Coronary artery (tissue), 2 donors: ENCODE measurements around the gene INKA1.
"Not testable (repeated sequence)": the region's sequence is repeated elsewhere in the genome, so short reads cannot be mapped to it uniquely, and the experiment has no call there.

Experiments
- DNase-seq: peaks from one replicate; pipeline ENCODE4 v3.0.0-alpha.2; 2017; ENCODE audit warnings: low spot score
- H3K27ac ChIP-seq, 2 donors: fragments of 200-600 bp; sonication (generic); one replicate each; pipeline ENCODE4 v1.5.1; 2016 to 2019
- H3K4me3 ChIP-seq: fragments of 200-600 bp; sonication (generic); 2 replicates; pipeline ENCODE4 v1.5.1; 2016; ENCODE audit warnings: mild to moderate bottlenecking, moderate library complexity
- TF ChIP-seq, protein P1 (sequence below): fragments of 200-600 bp; sonication (generic); IDR thresholded peaks from one replicate; pipeline ENCODE4 v1.5.1; 2019; ENCODE audit warnings: antibody characterized with exemption

INKA1 gene

DNA sequence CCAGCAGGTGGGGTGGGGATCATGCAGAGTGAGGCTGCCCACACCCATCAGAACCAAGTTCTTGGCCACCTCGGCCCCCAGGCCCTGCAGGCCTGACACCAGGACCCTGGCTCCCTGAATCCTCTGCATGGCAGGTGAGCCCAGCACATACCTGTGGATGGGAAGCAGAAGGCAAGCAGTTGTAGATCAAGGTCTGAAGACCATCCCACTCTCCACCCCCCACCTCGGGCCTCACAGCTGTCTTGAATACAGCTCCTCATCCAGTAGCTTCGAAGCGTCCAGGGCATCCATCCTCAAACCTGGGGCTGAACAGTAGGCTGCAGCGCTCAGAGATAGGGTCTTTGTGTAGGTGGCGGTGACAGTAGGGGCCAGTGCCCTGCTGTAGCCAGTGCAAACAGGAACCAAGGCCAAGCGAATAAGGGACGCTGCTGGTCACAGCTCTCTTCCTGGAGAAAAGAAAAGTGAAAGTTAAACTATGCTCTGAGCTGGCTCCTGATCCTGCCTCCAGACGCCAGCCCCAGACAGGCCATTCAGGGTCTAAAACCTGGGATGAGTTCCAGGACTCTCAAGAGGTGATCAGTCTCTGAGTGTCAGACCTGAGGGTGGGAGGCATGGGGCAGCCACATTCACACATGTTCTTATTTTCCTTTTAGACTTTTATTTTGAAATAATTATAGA is 10.6 kb downstream of the INKA1 start, which contains the start of gene UBA7:
UBA7 (minus strand) TSS at position 457 of the 678 bp plus-strand sequence; CDS start at position 291, 166 bp downstream.
- H3K27ac ChIP-seq: peak within 1 kb of the TSS; percentile 67 to 85

GRCh38 chr3:49823131-49823530 is 20.1 kb downstream of the INKA1 start:
- not testable (repeated sequence) for H3K27ac ChIP-seq, DNase-seq, H3K4me3 ChIP-seq

More for the DNA sequence above, 10.6 kb downstream of the INKA1 start, which contains the start of gene UBA7:
- no peak for DNase-seq
- TF ChIP-seq, protein P1, sequence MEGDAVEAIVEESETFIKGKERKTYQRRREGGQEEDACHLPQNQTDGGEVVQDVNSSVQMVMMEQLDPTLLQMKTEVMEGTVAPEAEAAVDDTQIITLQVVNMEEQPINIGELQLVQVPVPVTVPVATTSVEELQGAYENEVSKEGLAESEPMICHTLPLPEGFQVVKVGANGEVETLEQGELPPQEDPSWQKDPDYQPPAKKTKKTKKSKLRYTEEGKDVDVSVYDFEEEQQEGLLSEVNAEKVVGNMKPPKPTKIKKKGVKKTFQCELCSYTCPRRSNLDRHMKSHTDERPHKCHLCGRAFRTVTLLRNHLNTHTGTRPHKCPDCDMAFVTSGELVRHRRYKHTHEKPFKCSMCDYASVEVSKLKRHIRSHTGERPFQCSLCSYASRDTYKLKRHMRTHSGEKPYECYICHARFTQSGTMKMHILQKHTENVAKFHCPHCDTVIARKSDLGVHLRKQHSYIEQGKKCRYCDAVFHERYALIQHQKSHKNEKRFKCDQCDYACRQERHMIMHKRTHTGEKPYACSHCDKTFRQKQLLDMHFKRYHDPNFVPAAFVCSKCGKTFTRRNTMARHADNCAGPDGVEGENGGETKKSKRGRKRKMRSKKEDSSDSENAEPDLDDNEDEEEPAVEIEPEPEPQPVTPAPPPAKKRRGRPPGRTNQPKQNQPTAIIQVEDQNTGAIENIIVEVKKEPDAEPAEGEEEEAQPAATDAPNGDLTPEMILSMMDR: no peak
- peak within 1 kb of the TSS; percentile 74 for H3K4me3 ChIP-seq

- no peak for DNase-seq
- TF ChIP-seq, protein P1: no peak
- Histone ChIP-seq H3K4me3 (no peak overlapping the region), H3K27ac (no peak overlapping the region)
Observed at GRCh38 chr3:49826016-49826415, 23.0 kb downstream of the INKA1 start.

DNA sequence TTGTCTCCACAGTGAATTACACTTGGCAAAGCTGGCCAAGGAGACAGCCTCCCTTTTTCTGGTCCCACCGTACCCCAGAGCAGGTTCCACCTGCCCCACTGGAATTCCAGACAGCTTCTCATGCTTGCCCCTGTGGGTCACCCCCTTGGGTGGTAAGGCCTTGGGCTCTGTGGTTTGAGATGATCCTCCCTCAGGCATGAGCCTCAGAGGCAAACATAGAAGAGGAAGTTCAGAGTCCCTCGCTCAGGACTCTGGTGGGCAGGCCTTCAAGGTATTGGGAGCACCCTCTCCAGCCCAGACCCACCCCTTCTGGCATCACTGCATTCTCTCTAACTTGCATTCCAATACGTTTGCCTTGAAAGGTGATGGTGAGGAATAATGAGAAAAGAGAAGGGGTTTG is 28.3 kb downstream of the INKA1 start:
- Histone ChIP-seq H3K4me3 (no peak overlapping the region), H3K27ac (no peak overlapping the region)
- DNase-seq: no peak
- TF ChIP-seq, protein P1: no peak

DNA sequence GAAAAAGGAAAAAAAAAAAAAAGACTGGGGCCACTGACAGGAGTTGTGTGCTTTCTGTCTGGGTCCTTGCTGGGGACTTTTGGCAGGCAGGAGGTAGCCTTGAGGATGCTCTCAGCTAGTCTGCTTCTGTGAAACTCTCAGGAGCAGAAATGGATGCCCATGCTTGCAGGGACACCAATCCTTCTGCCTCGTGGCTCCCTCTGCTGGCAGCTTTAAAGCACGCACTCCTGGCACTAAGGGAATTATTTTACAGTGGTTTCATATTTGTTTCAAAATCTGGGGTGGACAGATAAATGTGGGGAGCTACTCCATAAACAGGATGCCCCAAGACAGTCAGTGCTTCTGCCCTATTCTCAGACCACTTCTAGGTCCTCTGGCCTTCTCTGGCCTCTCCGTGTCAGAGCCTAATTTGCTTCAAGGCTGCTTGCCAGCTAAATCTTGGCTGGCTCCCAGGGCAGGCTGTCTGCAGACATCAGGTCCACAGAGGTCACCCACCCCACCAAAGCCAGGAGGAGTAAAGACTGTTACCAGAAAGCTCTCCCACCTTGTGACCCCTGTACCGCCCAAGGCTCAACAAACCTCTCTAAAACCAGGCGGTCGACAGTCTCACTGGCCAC is 36.2 kb downstream of the INKA1 start:
- Histone ChIP-seq H3K27ac (no peak overlapping the region), H3K4me3 (peak overlapping the region; percentile 17)
- TF ChIP-seq, protein P1: peak; percentile 87
- DNase-seq: no peak

DNA sequence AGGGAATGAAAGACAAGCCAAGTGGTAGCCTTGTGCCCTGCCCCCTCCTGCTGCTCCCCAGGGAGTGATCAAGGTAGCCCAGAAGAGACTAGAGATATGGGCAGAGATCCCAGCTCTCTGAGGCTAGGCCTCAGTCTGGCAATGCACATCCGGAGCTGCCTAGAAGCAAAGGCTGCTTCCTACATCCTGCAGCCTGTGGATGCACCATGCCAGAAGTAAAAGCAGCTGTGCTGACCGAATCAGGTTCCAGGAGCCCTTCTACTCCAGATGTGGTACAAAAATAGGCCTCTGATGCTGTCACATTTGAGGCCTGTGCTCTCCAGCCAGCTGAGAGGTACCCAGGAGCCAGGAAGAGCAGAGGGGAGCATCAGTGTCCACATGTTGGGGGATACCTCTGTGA is 37.3 kb downstream of the INKA1 start:
- no peak overlapping the region for H3K27ac ChIP-seq
- TF ChIP-seq, protein P1: no peak
- no peak overlapping the region for H3K4me3 ChIP-seq
- DNase-seq: no peak

DNA sequence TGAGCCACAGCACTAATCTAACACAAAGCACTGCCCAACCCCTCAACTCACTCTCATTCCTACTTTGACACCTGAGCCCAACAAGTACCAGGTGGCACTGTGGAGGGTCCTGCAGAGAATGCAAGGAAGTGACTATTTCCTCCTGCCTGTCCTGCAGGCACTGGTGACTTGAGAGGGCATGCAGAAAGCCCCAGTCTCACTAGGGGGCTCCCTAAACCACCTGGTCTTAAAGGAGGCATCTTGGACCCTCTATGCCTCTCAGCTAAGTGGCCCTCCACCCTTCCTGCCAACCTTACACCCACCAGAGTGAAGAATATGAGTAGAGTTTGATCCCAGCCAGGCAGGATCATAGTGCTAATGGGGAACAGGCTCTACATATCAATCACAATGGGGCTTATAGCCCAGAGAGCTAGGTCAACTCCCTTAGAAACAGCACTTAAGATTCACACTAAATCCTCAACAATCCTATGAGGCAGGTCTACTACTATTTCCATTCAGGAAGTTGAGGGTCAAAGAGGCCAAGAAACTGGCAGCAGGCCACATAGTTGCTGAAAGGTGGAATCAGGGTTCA is 38.1 kb downstream of the INKA1 start:
- no peak overlapping the region for H3K4me3 ChIP-seq
- no peak for DNase-seq
- H3K27ac ChIP-seq: no peak overlapping the region
- TF ChIP-seq, protein P1: no peak
